ENCODE measurements around the gene ATP6V0D1. TPM values are rescaled to one million over a fixed set of nuclear protein-coding genes. Genes with fewer than 3 reads are reported as not detected.

The ATP6V0D1 gene
- total and polyA plus RNA-seq, 9 donors = 32.5 to 113 (median 63.0) TPM

GRCh38 chr16:67442581-67443255, 38.2 kb downstream of the ATP6V0D1 start:
- peak overlapping the region in 1 of 2 donors; percentile 58 for H3K27ac ChIP-seq
- no peaks in the 10 kb centered on the region for H3K27me3 ChIP-seq
- peak in 2 of 5 donors; percentile 33 to 54 for DNase-seq
- 53 to 81% (median 75%) methylated on average over 13 of the region's 13 CpGs for WGBS, 3 donors
- H3K36me3 ChIP-seq = no peaks in the 10 kb centered on the region
- H3K9me3 ChIP-seq = no peaks in the 10 kb centered on the region
- H3K4me1 ChIP-seq (ENCODE audit: insufficient read depth) = peaks cover 57% of the 10 kb centered on the region
- H3K4me3 ChIP-seq = no peak overlapping the region
- TF ChIP-seq EP300 (IDR thresholded peaks at IDR 0.05) (no peak), POLR2A (IDR thresholded peaks at IDR 0.05) (no peak), CTCF (IDR thresholded peaks at IDR 0.05) (no peak)
- intact Hi-C loops (cut with DNase I) = no loop called here

- Histone ChIP-seq H3K4me1 (ENCODE audit: insufficient read depth) (peaks cover 49% of the 10 kb centered on the region), H3K9me3 (no peaks in the 10 kb centered on the region), H3K36me3 (no peaks in the 10 kb centered on the region), H3K27ac (no peak overlapping the region), H3K4me3 (no peak overlapping the region), H3K27me3 (no peaks in the 10 kb centered on the region)
- WGBS, 3 donors = 53 to 74% (median 65%) methylated on average over 5 of the region's 5 CpGs
- TF ChIP-seq EP300 (IDR thresholded peaks at IDR 0.05) (no peak), CTCF (IDR thresholded peaks at IDR 0.05) (no peak), POLR2A (IDR thresholded peaks at IDR 0.05) (no peak)
- no peak for DNase-seq
- intact Hi-C loops (cut with DNase I) = no loop called here
These were observed 39.0 kb downstream of the ATP6V0D1 start for GRCh38 chr16:67441907-67442306.

GRCh38 chr16:67441271-67441753, 39.6 kb downstream of the ATP6V0D1 start:
- 86 to 88% (median 87%) methylated on average over 16 to 17 of the region's 17 CpGs for WGBS, 3 donors
- peaks cover 43% of the 10 kb centered on the region for H3K4me1 ChIP-seq (ENCODE audit: insufficient read depth)
- peak in 1 of 5 donors; percentile 49 for DNase-seq
- TF ChIP-seq POLR2A (IDR thresholded peaks at IDR 0.05) (no peak), EP300 (IDR thresholded peaks at IDR 0.05) (no peak), CTCF (IDR thresholded peaks at IDR 0.05) (no peak)
- H3K36me3 ChIP-seq = no peaks in the 10 kb centered on the region
- no peaks in the 10 kb centered on the region for H3K9me3 ChIP-seq
- H3K4me3 ChIP-seq = no peak overlapping the region
- no peaks in the 10 kb centered on the region for H3K27me3 ChIP-seq
- intact Hi-C loops (cut with DNase I) = no loop called here
- H3K27ac ChIP-seq = no peak overlapping the region

- 89 to 91% (median 90%) methylated on average over 19 of the region's 19 CpGs for WGBS, 3 donors
- Histone ChIP-seq H3K4me1 (ENCODE audit: insufficient read depth) (peaks cover 20% of the 10 kb centered on the region), H3K9me3 (no peaks in the 10 kb centered on the region), H3K27me3 (no peaks in the 10 kb centered on the region), H3K4me3 (no peak overlapping the region), H3K27ac (no peak overlapping the region), H3K36me3 (no peaks in the 10 kb centered on the region)
- intact Hi-C loops (cut with DNase I) = no loop called here
- no peak for DNase-seq
- TF ChIP-seq EP300 (IDR thresholded peaks at IDR 0.05) (no peak), CTCF (IDR thresholded peaks at IDR 0.05) (no peak), POLR2A (IDR thresholded peaks at IDR 0.05) (no peak)
These were observed 42.0 kb downstream of the ATP6V0D1 start for GRCh38 chr16:67438824-67439393.
